Left lung (tissue), 10 donors: ENCODE measurements around the gene OPRL1. TPM values are rescaled to one million over a fixed set of nuclear protein-coding genes. Genes with fewer than 3 reads are reported as not detected.
A peak's percentile ranks its signal among the peaks of the same experiment; 100 is the strongest.

Source experiments
- ATAC-seq: fragments of 200-7000 bp; cut with Tn5 transposase; one replicate; pipeline ENCODE4 v1.9.1; 2020; ENCODE audit warnings: moderate library complexity
- DNase-seq, 4 donors: peaks; one replicate each; pipeline ENCODE4 v3.0.0-alpha.2; 2013 to 2020
- H3K27ac ChIP-seq, 2 donors: fragments of 200-600 bp; sonication (generic) in 1 of 2; one replicate each; pipeline versions ENCODE4 v1.5.0 to v1.8.0; 2020 to 2021
- H3K27me3 ChIP-seq, 2 donors: fragments of 200-600 bp; sonication (generic) in 1 of 2; one replicate each; pipeline versions ENCODE4 v1.5.0 to v1.8.0; 2020 to 2021
- H3K36me3 ChIP-seq, 2 donors: fragments of 200-600 bp; sonication (generic) in 1 of 2; one replicate each; pipeline versions ENCODE4 v1.5.0 to v1.8.0; 2020 to 2021
- H3K4me1 ChIP-seq, 2 donors: fragments of 200-600 bp; one replicate each; pipeline ENCODE4 v1.8.0; 2021
- H3K4me3 ChIP-seq, 2 donors: fragments of 200-600 bp; sonication (generic) in 1 of 2; one replicate each; pipeline versions ENCODE4 v1.5.0 to v1.8.0; 2020 to 2021; ENCODE audit warnings: mild to moderate bottlenecking in 1 of 2
- H3K9me3 ChIP-seq, 2 donors: fragments of 200-600 bp; sonication (generic) in 1 of 2; one replicate each; pipeline versions ENCODE4 v1.5.0 to v1.8.0; 2020 to 2021
- CTCF ChIP-seq, 2 donors: fragments of 200-600 bp; sonication (generic) in 1 of 2; IDR thresholded peaks; one replicate each; pipeline versions ENCODE4 v1.5.0 to v1.8.0; 2021; ENCODE audit warnings: antibody characterized with exemption in 2 of 2
- intact Hi-C, 2 donors: fragments of 100-400 bp; cut with DNase I; formaldehyde crosslinking; loops; one replicate each; pipeline versions ENCODE4 v1.11.2 to v1.14.2; 2022
- polyA plus RNA-seq, 6 donors: library from polyadenylated mRNA; unstranded; fragments of 120-200 nt; gene quantifications; one replicate each; pipeline ENCODE4 v1.2.1, GENCODE V29; 2013; ENCODE audit not compliant: insufficient read length in 6 of 6
- total RNA-seq, 2 donors: library from RNA; stranded (reverse); fragmentation: NEBNext Ultra II Directional; extraction: Animal tissue kit (Norgen Biotek cat#: 25700); gene quantifications; one replicate each; pipeline ENCODE4 v1.2.1, GENCODE V29; 2021
- donor health status: DM: no; HTN: yes; CAD: no.
- donor health status: DM: no; HTN: no; CAD: no.

The OPRL1 gene
- total and polyA plus RNA-seq, 8 donors = 1.8 to 2.5 (median 2.2) TPM

- ATAC-seq = peak; percentile 30
- peak; percentile 59 to 80 for TF ChIP-seq CTCF (IDR thresholded peaks at IDR 0.05)
- intact Hi-C loops = no loop called here
Observed at GRCh38 chr20:64069614-64070243, 10.2 kb upstream of the OPRL1 start.

GRCh38 chr20:64070244-64070993, 9.5 kb upstream of the OPRL1 start:
- intact Hi-C loops = no loop called here
- no peak for DNase-seq
- ATAC-seq = no peak

More at GRCh38 chr20:64069614-64070243, 10.2 kb upstream of the OPRL1 start:
- Histone ChIP-seq H3K36me3 (peaks cover 0 to 34% of the 10 kb centered on the region in 2 donors), H3K4me1 (peaks cover 0 to 20% of the 10 kb centered on the region in 2 donors), H3K4me3 (no peak overlapping the region), H3K27me3 (no peaks in the 10 kb centered on the region), H3K9me3 (no peaks in the 10 kb centered on the region), H3K27ac (no peak overlapping the region)
- DNase-seq = no peak

GRCh38 chr20:64071341-64072332, 8.2 kb upstream of the OPRL1 start:
- H3K36me3 ChIP-seq = peaks cover 0 to 49% of the 10 kb centered on the region in 2 donors
- H3K4me3 ChIP-seq = no peak overlapping the region
- no peaks in the 10 kb centered on the region for H3K9me3 ChIP-seq
- TF ChIP-seq CTCF (IDR thresholded peaks at IDR 0.05) = no peak
- H3K27ac ChIP-seq = no peak overlapping the region
- H3K27me3 ChIP-seq = no peaks in the 10 kb centered on the region
- ATAC-seq (no peak), DNase-seq (peak in 1 of 4 donors; percentile 72)
- peaks cover 0 to 9% of the 10 kb centered on the region in 2 donors for H3K4me1 ChIP-seq
- intact Hi-C loops = no loop called here

More at GRCh38 chr20:64070244-64070993, 9.5 kb upstream of the OPRL1 start:
- H3K27me3 ChIP-seq = no peaks in the 10 kb centered on the region
- peaks cover 0 to 14% of the 10 kb centered on the region in 2 donors for H3K4me1 ChIP-seq
- no peak for TF ChIP-seq CTCF (IDR thresholded peaks at IDR 0.05)
- H3K36me3 ChIP-seq = peaks cover 0 to 41% of the 10 kb centered on the region in 2 donors
- no peaks in the 10 kb centered on the region for H3K9me3 ChIP-seq
- no peak overlapping the region for H3K4me3 ChIP-seq
- no peak overlapping the region for H3K27ac ChIP-seq

- H3K27ac ChIP-seq = peak overlapping the region in 1 of 2 donors; percentile 23
- no peaks in the 10 kb centered on the region for H3K9me3 ChIP-seq
- intact Hi-C loops = no loop called here
- ATAC-seq (no peak), DNase-seq (peak in 1 of 4 donors; percentile 69)
- H3K36me3 ChIP-seq = peaks cover 0 to 49% of the 10 kb centered on the region in 2 donors
- no peak for TF ChIP-seq CTCF (IDR thresholded peaks at IDR 0.05)
- no peaks in the 10 kb centered on the region for H3K27me3 ChIP-seq
- H3K4me1 ChIP-seq = peaks cover 0 to 8% of the 10 kb centered on the region in 2 donors
- no peak overlapping the region for H3K4me3 ChIP-seq
Observed at GRCh38 chr20:64072498-64073063, 7.3 kb upstream of the OPRL1 start.
